Measurements from ENCODE around the gene METTL26.

Gene METTL26

GRCh38 chr16:595942-596735 is 40.0 kb downstream of the METTL26 start:
- peaks cover 1% of the 10 kb centered on the region for H3K27me3 Mint-ChIP-seq (ENCODE audit: low read depth)
- peaks cover 31% of the 10 kb centered on the region for H3K36me3 Mint-ChIP-seq (ENCODE audit: low read depth)

DNA sequence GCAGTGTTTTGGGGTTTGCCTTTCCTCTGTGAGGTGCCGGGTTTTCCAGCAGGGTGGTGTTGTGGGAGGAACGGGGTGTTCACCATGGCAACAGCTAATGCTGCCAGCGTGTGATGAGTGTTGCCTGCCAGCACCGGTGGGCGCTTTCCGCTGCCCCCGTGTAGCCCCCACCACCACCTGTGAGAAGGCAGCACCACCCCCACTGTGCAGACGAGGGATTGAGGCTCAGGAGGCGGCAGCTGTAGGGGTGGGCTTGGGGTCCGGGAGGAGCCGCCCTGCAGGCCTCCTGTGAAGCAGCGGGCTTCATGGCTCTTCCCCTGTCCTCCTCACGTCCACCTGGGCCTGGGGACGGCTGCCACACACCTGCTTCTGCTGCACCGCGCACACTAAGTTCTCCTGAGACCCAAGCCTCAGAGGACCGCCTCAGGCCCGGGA is 41.0 kb downstream of the METTL26 start:
- H3K27ac Mint-ChIP-seq, result no peak overlapping the region
- H3K36me3 Mint-ChIP-seq (ENCODE audit: low read depth), result peaks cover 28% of the 10 kb centered on the region
- H3K9me3 Mint-ChIP-seq, result no peaks in the 10 kb centered on the region
- no peak overlapping the region for H3K4me3 Mint-ChIP-seq
- peaks cover 29% of the 10 kb centered on the region for H3K4me1 Mint-ChIP-seq
- no peak for TF ChIP-seq CTCF (IDR thresholded peaks at IDR 0.05; ENCODE audit: unreplicated experiment in 3 of 3)
- H3K27me3 Mint-ChIP-seq (ENCODE audit: low read depth), result peaks cover 4% of the 10 kb centered on the region

More at GRCh38 chr16:595942-596735, 40.0 kb downstream of the METTL26 start:
- no peak for TF ChIP-seq CTCF (IDR thresholded peaks at IDR 0.05; ENCODE audit: unreplicated experiment in 3 of 3)
- H3K27ac Mint-ChIP-seq, result no peak overlapping the region
- H3K4me1 Mint-ChIP-seq, result peaks cover 22% of the 10 kb centered on the region
- H3K4me3 Mint-ChIP-seq, result no peak overlapping the region
- no peaks in the 10 kb centered on the region for H3K9me3 Mint-ChIP-seq

- Mint-ChIP-seq H3K27ac (peak overlapping the region; percentile 55 to 90 (median 64)), H3K4me1 (peaks cover 29% of the 10 kb centered on the region), H3K9me3 (no peaks in the 10 kb centered on the region), H3K4me3 (peak overlapping the region; percentile 56 to 90 (median 72)), H3K27me3 (ENCODE audit: low read depth) (peaks cover 4% of the 10 kb centered on the region), H3K36me3 (ENCODE audit: low read depth) (peaks cover 25% of the 10 kb centered on the region)
- no peak for TF ChIP-seq CTCF (IDR thresholded peaks at IDR 0.05; ENCODE audit: unreplicated experiment in 3 of 3)
Observed at GRCh38 chr16:593807-594206, 42.3 kb downstream of the METTL26 start.

- Mint-ChIP-seq H3K9me3 (no peaks in the 10 kb centered on the region), H3K36me3 (ENCODE audit: low read depth) (peaks cover 21% of the 10 kb centered on the region), H3K4me3 (peak overlapping the region; percentile 56 to 90 (median 72)), H3K27me3 (ENCODE audit: low read depth) (peaks cover 4% of the 10 kb centered on the region), H3K27ac (peak overlapping the region; percentile 55 to 90 (median 64)), H3K4me1 (peaks cover 29% of the 10 kb centered on the region)
- TF ChIP-seq CTCF (IDR thresholded peaks at IDR 0.05; ENCODE audit: unreplicated experiment in 3 of 3), result no peak
Observed at GRCh38 chr16:593406-593805, 42.7 kb downstream of the METTL26 start.

- Mint-ChIP-seq H3K27me3 (ENCODE audit: low read depth) (peaks cover 4% of the 10 kb centered on the region), H3K27ac (peak overlapping the region; percentile 55 to 90 (median 64)), H3K9me3 (no peaks in the 10 kb centered on the region), H3K36me3 (ENCODE audit: low read depth) (peaks cover 21% of the 10 kb centered on the region), H3K4me3 (peak overlapping the region; percentile 25 to 92 (median 90)), H3K4me1 (peaks cover 29% of the 10 kb centered on the region)
- TF ChIP-seq CTCF (IDR thresholded peaks at IDR 0.05; ENCODE audit: unreplicated experiment in 3 of 3), result no peak
Observed at GRCh38 chr16:592518-593306, 43.4 kb downstream of the METTL26 start.

Measured in nephron (organoid).